Measurements from ENCODE around the gene GAB2.

GAB2 gene

GRCh38 chr11:78399136-78399535 is 18.5 kb downstream of the GAB2 start:
- no peak for DNase-seq

- no peak for DNase-seq
Measured at GRCh38 chr11:78398715-78399114, 18.9 kb downstream of the GAB2 start.

- DNase-seq: no peak
Measured at GRCh38 chr11:78397398-78397797, 20.2 kb downstream of the GAB2 start.

DNA sequence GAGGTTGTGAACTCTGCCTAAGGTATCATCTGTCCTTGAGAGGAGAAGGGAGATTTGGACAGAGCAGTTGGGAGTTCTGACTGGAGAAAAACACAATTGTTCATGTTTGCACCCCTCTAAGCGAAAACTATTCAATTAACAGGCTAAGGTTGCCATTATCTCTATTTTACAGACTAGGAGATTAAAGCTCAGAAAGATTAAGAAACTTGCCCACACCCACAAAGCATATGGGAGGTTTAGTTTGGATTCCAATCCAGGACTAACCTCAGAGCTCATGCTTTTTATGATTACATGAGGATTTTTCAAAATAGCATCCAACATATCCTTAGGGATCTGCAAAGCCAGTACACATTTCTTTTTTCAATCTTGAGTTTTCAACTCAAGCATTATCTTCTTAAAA is 22.0 kb downstream of the GAB2 start:
- no peak for DNase-seq

DNA sequence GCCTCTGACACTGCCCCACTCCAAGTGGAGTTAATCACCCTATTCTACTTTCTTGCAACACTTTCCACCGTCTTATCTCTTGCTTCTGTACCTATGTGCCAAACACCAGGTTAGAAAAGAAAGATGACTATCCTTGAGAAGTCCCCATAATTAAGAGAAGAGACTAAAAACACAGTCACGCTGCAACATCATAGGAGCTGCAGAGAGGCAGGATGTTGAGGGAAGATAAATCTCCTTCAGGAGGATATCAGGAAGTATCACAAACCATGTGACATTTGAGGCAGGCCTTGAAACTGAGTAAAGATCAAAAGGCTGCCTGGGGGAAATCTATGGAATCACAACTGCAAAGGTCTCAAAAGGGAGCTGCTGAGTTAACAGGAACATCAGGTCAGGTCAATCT is 24.8 kb downstream of the GAB2 start:
- DNase-seq: no peak

- DNase-seq: no peak
Measured at GRCh38 chr11:78391424-78391823, 26.2 kb downstream of the GAB2 start.

- DNase-seq: no peak
Measured at GRCh38 chr11:78390809-78391208, 26.8 kb downstream of the GAB2 start.

- no peak for DNase-seq
Measured at GRCh38 chr11:78386215-78386941, 31.2 kb downstream of the GAB2 start.

DNA sequence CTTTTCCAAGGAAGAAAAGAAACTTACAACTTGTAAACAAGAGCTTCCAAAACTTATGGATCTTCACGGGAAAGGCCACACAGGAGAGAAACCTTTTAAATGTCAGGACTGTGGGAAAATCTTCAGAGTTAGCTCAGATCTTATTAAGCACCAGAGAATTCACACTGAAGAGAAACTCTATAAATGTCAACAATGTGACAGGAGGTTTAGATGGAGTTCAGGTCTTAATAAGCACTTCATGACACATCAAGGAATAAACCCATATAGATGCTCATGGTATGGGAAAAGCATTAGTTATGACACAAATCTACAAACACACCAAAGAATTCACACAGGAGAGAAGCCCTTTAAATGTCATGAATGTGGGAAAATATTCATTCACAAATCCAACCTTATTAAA is 32.4 kb downstream of the GAB2 start:
- no peak for DNase-seq

- DNase-seq: no peak
Measured at GRCh38 chr11:78384231-78384630, 33.4 kb downstream of the GAB2 start.

DNA sequence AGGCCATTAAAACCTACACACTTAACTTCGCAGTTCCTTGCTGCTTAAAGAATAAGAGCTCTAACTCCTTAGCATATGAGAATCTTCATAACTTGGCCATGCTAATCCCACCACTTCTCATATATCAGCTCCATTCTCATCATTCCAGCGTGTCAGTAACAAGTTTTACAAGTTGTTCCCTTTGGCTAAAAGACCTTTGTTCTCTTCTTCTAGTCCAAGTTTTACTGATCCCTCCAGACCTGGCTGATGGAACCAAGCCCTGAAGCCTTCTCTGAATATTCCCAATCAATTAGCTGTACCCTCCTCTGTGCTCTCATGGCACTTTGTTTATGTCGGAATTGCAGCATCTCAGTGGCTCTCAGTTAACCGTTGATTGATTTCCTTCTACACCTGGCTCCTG is 35.8 kb downstream of the GAB2 start:
- DNase-seq: no peak

DNA sequence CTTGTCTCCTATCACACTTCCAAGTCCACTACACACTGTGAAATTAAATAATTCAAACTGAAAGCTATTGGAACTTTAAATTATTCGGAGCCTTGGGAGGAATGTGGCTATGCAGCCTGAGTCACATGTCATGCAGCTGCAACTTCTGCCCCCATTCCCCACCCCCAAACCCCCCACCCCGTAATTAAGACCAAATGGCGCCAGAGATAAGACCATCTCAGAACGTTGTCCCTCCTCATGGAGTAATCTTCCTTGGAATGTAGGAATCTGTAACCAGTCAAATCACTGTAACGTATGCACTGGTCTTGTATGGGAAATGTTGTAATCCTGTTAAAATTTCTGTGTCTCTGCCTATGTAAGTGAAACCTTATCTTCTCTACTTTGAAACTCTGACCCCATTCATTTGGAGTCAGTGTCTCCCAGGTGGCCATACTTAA is 37.0 kb downstream of the GAB2 start:
- DNase-seq: no peak

- no peak for DNase-seq
Measured at GRCh38 chr11:78379039-78379670, 38.5 kb downstream of the GAB2 start.

GRCh38 chr11:78377625-78378418 is 39.8 kb downstream of the GAB2 start:
- no peak for DNase-seq

- DNase-seq: no peak
Measured at GRCh38 chr11:78376858-78377257, 40.8 kb downstream of the GAB2 start.

GRCh38 chr11:78374917-78375316 is 42.7 kb downstream of the GAB2 start:
- no peak for DNase-seq

DNA sequence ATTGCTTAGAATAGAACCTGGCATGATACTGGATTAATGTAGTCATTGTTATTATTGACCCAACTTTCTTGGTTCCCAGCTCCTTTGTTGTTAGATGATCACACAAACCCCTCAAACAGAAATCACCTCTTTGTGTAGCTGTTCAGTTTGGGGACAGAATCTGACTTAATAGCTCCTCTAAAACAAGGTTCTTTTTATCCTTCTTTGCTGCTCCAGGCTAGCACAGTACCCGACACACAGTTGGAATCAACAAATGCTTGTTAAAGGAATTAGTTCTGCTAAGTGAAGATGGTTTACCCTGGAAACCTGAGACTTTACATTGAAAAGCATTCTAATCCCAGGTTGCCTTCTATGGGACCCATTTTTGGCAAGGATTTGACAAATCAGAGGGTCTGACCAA is 43.9 kb downstream of the GAB2 start:
- no peak for DNase-seq

DNA sequence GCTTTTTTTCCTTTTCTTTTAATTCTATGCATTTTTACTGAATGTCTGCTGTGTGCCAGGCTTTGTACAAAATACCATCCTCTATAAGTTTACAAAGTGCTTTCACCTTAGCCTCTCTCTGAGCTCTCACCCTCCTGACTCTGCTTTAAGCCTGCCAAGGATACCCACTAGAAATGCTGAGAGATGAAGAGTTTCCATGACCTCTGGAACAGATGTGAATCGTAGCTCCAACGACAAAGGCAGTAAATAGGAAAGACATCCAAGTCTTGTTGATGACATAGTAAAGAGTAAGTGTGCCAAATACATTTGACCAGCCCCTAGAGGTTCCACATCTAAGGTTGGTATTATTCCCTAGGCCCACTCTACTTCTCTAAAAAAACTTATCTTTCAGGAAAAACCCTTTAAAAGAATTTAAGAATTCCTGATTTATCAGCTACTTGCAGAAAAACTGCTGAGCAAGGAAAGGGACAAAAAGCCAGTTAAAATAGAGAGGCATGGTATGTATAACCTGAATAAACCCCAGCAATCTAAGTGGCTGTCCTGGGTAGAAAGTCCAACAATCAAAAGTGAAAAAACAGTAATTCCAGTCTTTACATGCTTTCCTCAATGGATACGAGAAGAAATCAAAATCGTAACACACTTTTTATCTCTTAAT is 45.4 kb downstream of the GAB2 start:
- no peak for DNase-seq

DNA sequence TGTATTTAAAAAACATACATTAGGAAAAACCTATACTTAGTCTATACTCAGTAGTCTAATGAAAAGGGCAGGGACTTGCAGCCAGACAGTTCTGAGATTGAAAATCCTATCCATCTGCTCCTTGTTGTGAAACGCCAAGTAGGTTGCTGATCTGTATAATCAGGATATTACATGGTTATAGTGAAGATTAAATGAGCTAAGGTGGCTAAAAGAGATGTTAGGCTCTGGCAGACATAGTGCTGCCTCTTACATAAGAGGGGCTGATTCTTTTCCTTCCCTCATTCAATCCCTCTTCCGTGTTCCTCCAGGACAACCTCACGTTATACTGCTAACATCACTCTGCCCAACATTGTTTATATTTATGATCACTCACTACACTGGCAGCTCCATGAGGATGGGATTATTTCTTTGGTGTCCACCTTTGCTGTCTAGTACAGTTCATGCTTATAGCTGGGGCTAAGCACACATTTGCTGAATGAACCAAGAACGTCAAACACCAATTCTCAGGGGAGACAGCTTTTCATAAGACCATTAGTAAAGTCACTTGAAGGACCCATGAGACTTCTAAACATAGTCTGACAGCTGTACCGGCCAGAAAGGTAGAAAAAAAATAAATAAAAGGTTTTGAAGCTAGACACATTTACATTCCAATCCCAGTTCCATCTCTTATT is 46.3 kb downstream of the GAB2 start:
- DNase-seq: peak in 1 of 14 donors; percentile 5

- DNase-seq: peak in 4 of 14 donors; percentile 24 to 55 (median 26)
Measured at GRCh38 chr11:78370406-78371172, 47.0 kb downstream of the GAB2 start.

DNA sequence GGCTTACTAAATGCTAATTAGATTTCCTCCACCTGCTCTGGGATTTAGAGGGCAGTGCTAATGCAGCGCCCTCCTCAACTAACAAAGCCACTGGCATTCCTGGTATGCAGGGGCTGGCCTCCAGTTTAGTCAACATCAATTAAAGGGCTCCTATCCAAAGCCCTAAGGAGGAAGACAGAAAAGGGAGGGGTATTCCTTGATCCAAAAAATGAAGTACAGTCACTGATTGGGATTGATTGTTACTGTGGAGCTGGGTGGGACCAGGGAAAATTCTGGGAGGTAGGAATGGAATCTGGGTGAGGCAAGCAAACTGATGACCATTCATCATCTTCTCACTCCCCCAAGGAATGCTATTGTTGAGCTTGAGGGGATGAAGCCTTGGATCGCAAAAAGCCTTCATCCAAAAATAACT is 52.2 kb downstream of the GAB2 start:
- DNase-seq: no peak

All from C1 segment of cervical spinal cord (tissue), 14 donors.